HL-60 (cell line): Measurements from ENCODE around the gene VPS18.

ENCODE experiments used
- DNase-seq, 2 experiments: peaks; one replicate each; pipeline ENCODE4 v3.0.0-alpha.2; 2010 to 2020; ENCODE audit warnings: low read depth in 1 of 2, low spot score in 1 of 2
- H3K27ac ChIP-seq: fragments of 250-450 bp; sonication (Bioruptor Pico); replicated peaks from 2 replicates; pipeline ENCODE4 v1.5.1; 2020; ENCODE audit warnings: mild to moderate bottlenecking, moderate library complexity
- H3K27me3 ChIP-seq: fragments of 250-450 bp; sonication (Bioruptor Pico); 2 replicates; pipeline ENCODE4 v1.5.1; 2021; ENCODE audit warnings: mild to moderate bottlenecking, moderate library complexity; ENCODE audit not compliant: insufficient read depth, poor library complexity, severe bottlenecking
- H3K4me3 ChIP-seq: replicated peaks from 2 replicates; pipeline ENCODE4 v1.5.1; 2011; ENCODE audit warnings: mild to moderate bottlenecking, control low read depth, low read length; ENCODE audit not compliant: insufficient read depth
- GABPA ChIP-seq: IDR thresholded peaks from 2 replicates; pipeline ENCODE4 v1.6.1; 2012; ENCODE audit warnings: low read depth
- POLR2AphosphoS5 ChIP-seq: IDR thresholded peaks from 2 replicates; pipeline ENCODE4 v1.6.1; 2012; ENCODE audit warnings: low read depth
- SPI1 ChIP-seq: IDR thresholded peaks from 2 replicates; pipeline ENCODE4 v1.6.1; 2012; ENCODE audit warnings: low read depth, mild to moderate bottlenecking, borderline replicate concordance
- TF ChIP-seq, protein P1 (sequence below): IDR thresholded peaks from one replicate; pipeline ENCODE4 v1.5.1; 2011; ENCODE audit warnings: low read length, control low read depth, inconsistent platforms; ENCODE audit not compliant: insufficient read depth
- TF ChIP-seq, protein P2 (sequence below): IDR thresholded peaks from 2 replicates; pipeline ENCODE4 v1.6.1; 2012; ENCODE audit warnings: low read depth; ENCODE audit not compliant: insufficient replicate concordance

Gene VPS18

DNA sequence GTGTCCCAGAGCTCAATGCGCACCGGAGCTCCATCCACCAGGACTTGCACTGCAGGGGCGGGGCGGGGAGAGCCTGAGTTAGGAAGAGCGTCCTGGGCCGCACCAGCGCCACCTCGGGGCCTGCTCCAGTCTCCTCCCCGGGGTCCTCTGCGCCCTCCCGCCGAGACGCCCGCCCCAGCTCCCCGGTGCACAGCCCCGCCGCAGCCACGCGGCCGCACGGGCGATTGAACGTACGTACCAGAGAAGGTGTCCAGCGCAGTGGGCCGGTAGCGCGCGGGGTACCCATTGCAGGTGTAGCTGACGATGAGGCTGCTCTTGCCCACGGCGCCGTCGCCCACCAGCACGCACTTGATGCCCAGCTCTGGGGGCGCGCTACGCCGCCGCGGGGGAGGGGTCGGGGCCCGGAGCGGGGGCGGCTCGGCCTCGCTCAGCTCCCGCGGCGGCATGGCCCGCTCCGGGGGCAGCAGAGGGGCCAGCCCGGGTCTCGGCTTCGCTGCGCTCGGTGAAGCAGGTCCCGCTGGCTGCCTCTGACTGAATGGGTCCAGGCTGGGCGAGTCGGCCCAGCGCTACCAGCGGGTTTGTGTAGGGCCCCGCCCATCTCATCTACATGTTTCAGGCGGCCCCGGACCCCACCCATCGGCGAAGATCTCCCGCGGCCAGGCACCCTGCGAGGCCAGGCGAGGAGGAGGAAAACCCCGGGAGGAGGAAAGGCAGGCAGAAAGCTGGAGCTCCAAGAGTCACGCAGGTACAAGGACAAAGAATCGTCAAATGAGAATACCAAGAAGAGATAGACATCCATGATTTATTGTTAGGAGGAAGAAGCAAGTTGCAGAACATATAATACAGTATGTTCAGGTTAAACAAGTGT is 20.3 kb upstream of the VPS18 start, which contains the start of gene RHOV:
RHOV (minus strand) TSS at position 541 of the 868 bp plus-strand sequence; CDS start at position 446, 95 bp downstream.
- TF ChIP-seq SPI1 = no peak
- no peak for TF ChIP-seq GABPA
- no peak for TF ChIP-seq POLR2AphosphoS5
- TF ChIP-seq, protein P1, sequence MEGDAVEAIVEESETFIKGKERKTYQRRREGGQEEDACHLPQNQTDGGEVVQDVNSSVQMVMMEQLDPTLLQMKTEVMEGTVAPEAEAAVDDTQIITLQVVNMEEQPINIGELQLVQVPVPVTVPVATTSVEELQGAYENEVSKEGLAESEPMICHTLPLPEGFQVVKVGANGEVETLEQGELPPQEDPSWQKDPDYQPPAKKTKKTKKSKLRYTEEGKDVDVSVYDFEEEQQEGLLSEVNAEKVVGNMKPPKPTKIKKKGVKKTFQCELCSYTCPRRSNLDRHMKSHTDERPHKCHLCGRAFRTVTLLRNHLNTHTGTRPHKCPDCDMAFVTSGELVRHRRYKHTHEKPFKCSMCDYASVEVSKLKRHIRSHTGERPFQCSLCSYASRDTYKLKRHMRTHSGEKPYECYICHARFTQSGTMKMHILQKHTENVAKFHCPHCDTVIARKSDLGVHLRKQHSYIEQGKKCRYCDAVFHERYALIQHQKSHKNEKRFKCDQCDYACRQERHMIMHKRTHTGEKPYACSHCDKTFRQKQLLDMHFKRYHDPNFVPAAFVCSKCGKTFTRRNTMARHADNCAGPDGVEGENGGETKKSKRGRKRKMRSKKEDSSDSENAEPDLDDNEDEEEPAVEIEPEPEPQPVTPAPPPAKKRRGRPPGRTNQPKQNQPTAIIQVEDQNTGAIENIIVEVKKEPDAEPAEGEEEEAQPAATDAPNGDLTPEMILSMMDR = peak; percentile 9
- H3K4me3 ChIP-seq = peak within 1 kb of the TSS; percentile 58
- H3K27me3 ChIP-seq = no peaks in the 10 kb centered on the region
- no peak within 1 kb of the TSS for H3K27ac ChIP-seq
- peak in 1 of 2 experiments; percentile 43 for DNase-seq

DNA sequence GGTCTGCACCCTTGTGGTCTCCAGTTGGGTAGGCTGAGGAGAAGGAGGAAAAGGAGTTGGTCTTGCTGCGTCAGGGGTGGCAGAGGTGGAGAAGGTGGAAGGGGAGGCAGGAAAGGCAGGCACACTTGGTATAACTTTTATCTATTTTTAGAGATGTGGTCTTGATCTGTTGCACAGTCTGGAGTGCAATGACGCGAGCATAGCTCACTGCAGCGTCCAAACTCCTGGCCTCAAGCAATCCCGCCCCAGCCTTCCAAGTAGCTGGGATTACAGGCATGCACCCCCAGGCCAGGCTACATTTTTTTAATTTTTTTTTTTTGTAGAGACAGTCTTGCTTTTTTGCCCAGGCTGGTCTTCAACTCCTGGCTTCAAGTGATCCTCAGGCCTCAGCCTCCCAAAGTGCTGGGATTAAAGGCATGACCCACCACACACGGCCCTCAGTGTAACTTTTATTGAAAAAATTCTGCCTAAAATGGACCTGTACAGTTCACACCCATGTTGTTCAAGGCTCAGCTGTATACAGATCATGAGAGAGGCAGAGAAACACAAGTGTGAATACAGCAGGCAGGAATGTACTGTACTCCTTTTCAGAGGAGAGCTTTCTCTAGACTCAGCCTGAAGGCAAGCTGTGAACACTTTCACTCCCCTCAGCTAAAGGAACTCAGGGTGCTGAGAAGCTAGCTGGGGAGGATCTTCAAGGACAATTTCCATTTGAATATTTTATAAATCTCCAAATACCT is 18.1 kb upstream of the VPS18 start:
- no peak overlapping the region for H3K4me3 ChIP-seq
- no peak for TF ChIP-seq POLR2AphosphoS5
- TF ChIP-seq, protein P1 = no peak
- TF ChIP-seq GABPA = no peak
- no peak for TF ChIP-seq SPI1
- TF ChIP-seq, protein P2, sequence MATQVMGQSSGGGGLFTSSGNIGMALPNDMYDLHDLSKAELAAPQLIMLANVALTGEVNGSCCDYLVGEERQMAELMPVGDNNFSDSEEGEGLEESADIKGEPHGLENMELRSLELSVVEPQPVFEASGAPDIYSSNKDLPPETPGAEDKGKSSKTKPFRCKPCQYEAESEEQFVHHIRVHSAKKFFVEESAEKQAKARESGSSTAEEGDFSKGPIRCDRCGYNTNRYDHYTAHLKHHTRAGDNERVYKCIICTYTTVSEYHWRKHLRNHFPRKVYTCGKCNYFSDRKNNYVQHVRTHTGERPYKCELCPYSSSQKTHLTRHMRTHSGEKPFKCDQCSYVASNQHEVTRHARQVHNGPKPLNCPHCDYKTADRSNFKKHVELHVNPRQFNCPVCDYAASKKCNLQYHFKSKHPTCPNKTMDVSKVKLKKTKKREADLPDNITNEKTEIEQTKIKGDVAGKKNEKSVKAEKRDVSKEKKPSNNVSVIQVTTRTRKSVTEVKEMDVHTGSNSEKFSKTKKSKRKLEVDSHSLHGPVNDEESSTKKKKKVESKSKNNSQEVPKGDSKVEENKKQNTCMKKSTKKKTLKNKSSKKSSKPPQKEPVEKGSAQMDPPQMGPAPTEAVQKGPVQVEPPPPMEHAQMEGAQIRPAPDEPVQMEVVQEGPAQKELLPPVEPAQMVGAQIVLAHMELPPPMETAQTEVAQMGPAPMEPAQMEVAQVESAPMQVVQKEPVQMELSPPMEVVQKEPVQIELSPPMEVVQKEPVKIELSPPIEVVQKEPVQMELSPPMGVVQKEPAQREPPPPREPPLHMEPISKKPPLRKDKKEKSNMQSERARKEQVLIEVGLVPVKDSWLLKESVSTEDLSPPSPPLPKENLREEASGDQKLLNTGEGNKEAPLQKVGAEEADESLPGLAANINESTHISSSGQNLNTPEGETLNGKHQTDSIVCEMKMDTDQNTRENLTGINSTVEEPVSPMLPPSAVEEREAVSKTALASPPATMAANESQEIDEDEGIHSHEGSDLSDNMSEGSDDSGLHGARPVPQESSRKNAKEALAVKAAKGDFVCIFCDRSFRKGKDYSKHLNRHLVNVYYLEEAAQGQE = no peak
- DNase-seq = no peak
- no peaks in the 10 kb centered on the region for H3K27me3 ChIP-seq
- H3K27ac ChIP-seq = no peak overlapping the region

DNA sequence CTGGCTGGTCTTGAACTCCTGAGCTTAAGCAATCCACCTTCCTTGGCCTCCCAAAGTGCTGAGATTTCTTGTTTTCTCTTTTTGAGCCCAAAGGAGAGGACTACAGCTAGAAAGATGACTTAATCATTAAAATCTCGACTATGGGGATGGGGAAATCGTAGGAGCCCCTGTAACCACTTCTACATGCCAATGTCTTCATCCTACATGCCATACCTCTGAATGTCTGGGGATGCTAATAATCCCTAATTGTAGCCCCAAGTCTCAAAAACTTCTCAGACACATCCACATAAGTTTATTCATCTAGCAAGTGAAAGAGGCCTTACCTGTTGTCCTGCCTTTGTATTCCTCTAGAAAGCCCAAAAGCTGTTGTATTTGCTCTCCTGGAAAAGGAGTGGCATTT is 16.6 kb upstream of the VPS18 start:
- no peak for TF ChIP-seq POLR2AphosphoS5
- TF ChIP-seq, protein P1 = no peak
- TF ChIP-seq, protein P2 = no peak
- TF ChIP-seq SPI1 = no peak
- no peak for TF ChIP-seq GABPA
- H3K4me3 ChIP-seq = no peak overlapping the region
- no peak for DNase-seq
- H3K27ac ChIP-seq = no peak overlapping the region
- no peaks in the 10 kb centered on the region for H3K27me3 ChIP-seq
